Stimulated activated CD8-positive, alpha-beta memory T cell treated with anti-CD3 and anti-CD28 coated beads, Interleukin-12 subunit alpha, Interleukin-12 subunit beta, amount 100 ng/mL, for 4 hours (primary cell): ENCODE results near the gene SLC41A3.

Experiments used
- DNase-seq: peaks from one replicate; pipeline ENCODE4 v3.0.0-alpha.2; 2020; ENCODE audit warnings: low read depth

Gene SLC41A3

GRCh38 chr3:126025862-126026261 lies 58.1 kb downstream of the SLC41A3 start:
- no peak for DNase-seq

- no peak for DNase-seq
These were observed 58.7 kb downstream of the SLC41A3 start for GRCh38 chr3:126025116-126025729.

- no peak for DNase-seq
These were observed 59.7 kb downstream of the SLC41A3 start for GRCh38 chr3:126024049-126024854.

GRCh38 chr3:126023390-126023789 lies 60.5 kb downstream of the SLC41A3 start:
- no peak for DNase-seq

- DNase-seq = no peak
These were observed 61.1 kb downstream of the SLC41A3 start for GRCh38 chr3:126022741-126023359.

GRCh38 chr3:126021702-126022101 lies 62.2 kb downstream of the SLC41A3 start:
- DNase-seq = no peak

GRCh38 chr3:126021224-126021623 lies 62.7 kb downstream of the SLC41A3 start:
- DNase-seq = no peak

- no peak for DNase-seq
These were observed 64.2 kb downstream of the SLC41A3 start for GRCh38 chr3:126019683-126020082.

GRCh38 chr3:126018995-126019394 lies 64.9 kb downstream of the SLC41A3 start:
- no peak for DNase-seq

GRCh38 chr3:126018545-126018944 lies 65.4 kb downstream of the SLC41A3 start:
- no peak for DNase-seq

GRCh38 chr3:126017362-126017761 lies 66.6 kb downstream of the SLC41A3 start:
- DNase-seq = no peak

- no peak for DNase-seq
These were observed 67.3 kb downstream of the SLC41A3 start for GRCh38 chr3:126016616-126017015.

- DNase-seq = no peak
These were observed 68.8 kb downstream of the SLC41A3 start for GRCh38 chr3:126015075-126015474.

- DNase-seq = no peak
These were observed 69.7 kb downstream of the SLC41A3 start for GRCh38 chr3:126014252-126014651.

GRCh38 chr3:126013751-126014156 lies 70.2 kb downstream of the SLC41A3 start:
- DNase-seq = no peak

GRCh38 chr3:126009181-126009580 lies 74.7 kb downstream of the SLC41A3 start:
- DNase-seq = no peak

GRCh38 chr3:126008219-126008618 lies 75.7 kb downstream of the SLC41A3 start:
- no peak for DNase-seq

GRCh38 chr3:126005951-126006350 lies 78.0 kb downstream of the SLC41A3 start:
- no peak for DNase-seq

- DNase-seq = no peak
These were observed 79.2 kb downstream of the SLC41A3 start for GRCh38 chr3:126004692-126005091.

- DNase-seq = no peak
These were observed 79.7 kb downstream of the SLC41A3 start for GRCh38 chr3:126004217-126004616.

GRCh38 chr3:126003447-126004190 lies 80.3 kb downstream of the SLC41A3 start:
- DNase-seq = no peak

- no peak for DNase-seq
These were observed 81.7 kb downstream of the SLC41A3 start for GRCh38 chr3:126002189-126002588.
